Fibroblast of villous mesenchyme (primary cell): ENCODE results near the gene CCDC92B. TPM values are rescaled to one million over a fixed set of nuclear protein-coding genes. Genes with fewer than 3 reads are reported as not detected.
A peak's percentile ranks its signal among the peaks of the same experiment; 100 is the strongest.

Experiments
- DNase-seq: peaks from one replicate; pipeline ENCODE4 v3.0.0-alpha.2; 2010; ENCODE audit warnings: low read depth
- H3K4me3 ChIP-seq: 2 replicates; pipeline ENCODE4 v1.5.1; 2011; ENCODE audit warnings: low read depth, mild to moderate bottlenecking, low read length
- total RNA-seq: library from RNA; depleted of rRNA; stranded (reverse); fragments of >200 nt; gene quantifications from 2 replicates; pipeline ENCODE4 v1.2.3, GENCODE V29; 2012
- TF ChIP-seq, protein P1 (sequence below): IDR thresholded peaks from 2 replicates; pipeline ENCODE4 v1.5.1; 2012; ENCODE audit warnings: low read depth, mild to moderate bottlenecking, low read length; ENCODE audit not compliant: insufficient read depth

Gene CCDC92B
- total RNA-seq, 1 donor: not detected

DNA sequence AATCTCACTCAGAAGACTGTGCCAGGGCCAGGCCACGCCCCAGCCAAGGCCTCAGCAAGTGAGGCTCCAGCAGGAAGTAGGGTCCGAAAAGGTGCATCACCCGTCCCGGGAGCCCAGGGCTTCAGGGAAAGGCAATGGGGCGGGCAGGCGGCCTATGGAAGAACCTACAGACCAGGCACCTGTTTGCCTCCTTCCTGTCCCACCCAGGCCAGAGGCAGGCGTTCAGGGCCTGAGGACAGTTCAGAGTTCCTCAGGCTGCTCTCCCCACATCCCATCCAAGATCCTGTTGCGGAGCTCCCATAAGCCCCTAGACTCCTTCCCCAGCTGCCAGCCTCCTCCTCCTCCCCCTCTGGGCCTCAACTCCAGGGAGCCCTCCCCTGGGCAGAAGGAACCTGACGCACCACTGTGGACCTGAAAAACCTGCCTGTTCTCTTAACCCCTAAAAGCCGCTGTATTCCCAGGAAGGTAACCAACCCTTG, 40.2 kb downstream of the CCDC92B start:
- DNase-seq: no peak
- H3K4me3 ChIP-seq: no peak overlapping the region
- TF ChIP-seq, protein P1, sequence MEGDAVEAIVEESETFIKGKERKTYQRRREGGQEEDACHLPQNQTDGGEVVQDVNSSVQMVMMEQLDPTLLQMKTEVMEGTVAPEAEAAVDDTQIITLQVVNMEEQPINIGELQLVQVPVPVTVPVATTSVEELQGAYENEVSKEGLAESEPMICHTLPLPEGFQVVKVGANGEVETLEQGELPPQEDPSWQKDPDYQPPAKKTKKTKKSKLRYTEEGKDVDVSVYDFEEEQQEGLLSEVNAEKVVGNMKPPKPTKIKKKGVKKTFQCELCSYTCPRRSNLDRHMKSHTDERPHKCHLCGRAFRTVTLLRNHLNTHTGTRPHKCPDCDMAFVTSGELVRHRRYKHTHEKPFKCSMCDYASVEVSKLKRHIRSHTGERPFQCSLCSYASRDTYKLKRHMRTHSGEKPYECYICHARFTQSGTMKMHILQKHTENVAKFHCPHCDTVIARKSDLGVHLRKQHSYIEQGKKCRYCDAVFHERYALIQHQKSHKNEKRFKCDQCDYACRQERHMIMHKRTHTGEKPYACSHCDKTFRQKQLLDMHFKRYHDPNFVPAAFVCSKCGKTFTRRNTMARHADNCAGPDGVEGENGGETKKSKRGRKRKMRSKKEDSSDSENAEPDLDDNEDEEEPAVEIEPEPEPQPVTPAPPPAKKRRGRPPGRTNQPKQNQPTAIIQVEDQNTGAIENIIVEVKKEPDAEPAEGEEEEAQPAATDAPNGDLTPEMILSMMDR: no peak

DNA sequence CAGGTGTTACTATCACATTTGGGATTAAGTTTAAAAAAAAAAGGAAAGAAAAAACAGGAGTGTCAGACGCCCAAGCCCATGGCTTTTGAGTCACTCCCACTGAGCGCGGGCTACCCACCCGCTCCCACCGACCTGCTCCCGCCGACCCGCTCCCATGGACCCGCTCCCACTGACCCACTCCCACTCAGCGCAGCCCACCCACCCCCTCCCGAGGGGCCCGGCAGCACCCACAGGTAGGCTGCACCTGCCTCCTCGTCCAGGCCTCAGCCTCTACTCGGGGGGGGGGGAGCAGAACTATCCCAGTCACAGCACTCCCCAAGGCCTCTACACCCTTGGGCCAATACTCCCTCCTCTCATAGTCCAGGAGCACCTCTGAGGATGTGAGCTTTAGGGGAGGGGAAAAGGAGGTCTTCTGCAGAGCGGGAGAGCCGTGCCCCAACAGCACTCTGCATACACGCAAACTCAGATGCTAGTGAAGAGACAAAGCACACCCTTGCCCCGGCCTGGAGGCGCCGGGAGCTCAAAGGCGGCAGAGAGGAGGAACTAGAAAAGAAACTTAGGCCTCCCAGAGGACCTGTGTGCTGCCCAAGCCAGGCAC, 40.8 kb downstream of the CCDC92B start:
- no peak for DNase-seq
- no peak overlapping the region for H3K4me3 ChIP-seq
- TF ChIP-seq, protein P1: no peak

DNA sequence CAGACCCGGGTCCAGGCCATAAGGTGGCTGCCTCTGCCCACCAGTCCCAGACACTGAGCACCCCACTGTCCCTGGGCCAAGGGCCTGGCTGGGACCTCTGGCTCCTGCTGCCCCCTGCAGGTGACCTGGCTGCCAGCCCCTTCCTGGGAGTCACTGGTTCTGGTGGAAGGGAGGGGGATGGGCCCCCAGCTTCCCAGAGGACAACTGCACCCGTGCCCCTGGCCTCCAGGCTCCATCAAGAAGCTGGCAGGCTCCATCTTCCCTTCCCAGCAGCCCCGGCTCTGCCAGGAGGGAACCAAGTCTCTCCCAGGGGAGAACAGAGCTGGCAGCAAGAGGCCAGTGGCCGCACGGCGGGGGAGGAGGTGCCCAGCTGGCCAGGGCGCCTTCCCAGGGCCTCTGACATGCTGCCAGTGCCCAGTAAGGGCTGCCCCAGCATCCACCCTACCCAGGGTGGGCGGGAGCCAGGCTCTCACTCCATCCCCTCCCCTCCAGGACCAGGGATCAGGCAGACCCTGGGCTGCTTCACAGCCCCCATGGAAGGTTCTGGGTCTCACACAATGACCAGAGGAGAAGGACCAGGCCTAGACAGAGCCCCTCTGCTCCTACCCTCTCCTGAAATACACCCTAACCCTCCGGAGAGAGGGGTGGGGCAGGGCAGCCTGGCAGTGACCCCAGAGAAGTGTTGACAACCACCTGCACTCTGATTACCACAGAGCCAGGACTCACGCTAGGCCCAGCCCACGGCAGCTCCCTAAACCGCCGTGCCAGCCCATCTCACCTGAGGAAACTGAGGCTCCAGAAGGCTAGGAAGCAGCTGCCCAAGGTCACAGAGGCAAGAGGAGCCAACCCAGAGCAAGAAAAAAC, 41.5 kb downstream of the CCDC92B start:
- no peak overlapping the region for H3K4me3 ChIP-seq
- TF ChIP-seq, protein P1: peak; percentile 40
- DNase-seq: no peak

DNA sequence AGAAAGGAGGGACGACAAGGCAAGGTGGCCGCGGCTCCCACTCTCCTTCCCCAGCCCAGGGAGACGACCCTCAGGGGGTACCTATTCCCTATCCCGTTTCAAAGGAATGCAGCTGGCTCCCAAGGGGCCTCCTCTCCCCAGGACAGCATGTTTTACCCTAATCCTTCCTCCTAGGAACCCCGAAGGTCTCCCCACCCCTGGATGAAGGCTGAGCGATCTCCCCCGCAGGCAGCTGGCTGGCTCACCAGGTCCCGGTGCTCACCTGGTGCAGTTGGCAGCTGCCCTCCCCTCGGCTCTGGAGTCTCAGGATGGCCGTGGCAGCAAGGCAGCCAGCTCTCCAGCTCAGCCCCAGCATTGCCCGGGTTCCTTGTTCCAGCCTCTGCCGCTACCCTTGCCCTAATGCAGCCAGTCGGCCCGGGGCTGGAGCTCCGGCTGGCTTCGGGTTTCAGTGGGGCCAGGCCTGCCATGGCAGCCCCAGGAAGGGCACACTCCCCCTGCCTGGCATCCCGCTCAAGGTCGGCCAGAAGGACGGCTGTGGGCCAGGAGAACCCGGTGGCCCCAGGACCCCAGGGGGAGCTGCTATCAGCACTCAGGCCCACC, 42.4 kb downstream of the CCDC92B start:
- TF ChIP-seq, protein P1: no peak
- H3K4me3 ChIP-seq: no peak overlapping the region
- DNase-seq: no peak

DNA sequence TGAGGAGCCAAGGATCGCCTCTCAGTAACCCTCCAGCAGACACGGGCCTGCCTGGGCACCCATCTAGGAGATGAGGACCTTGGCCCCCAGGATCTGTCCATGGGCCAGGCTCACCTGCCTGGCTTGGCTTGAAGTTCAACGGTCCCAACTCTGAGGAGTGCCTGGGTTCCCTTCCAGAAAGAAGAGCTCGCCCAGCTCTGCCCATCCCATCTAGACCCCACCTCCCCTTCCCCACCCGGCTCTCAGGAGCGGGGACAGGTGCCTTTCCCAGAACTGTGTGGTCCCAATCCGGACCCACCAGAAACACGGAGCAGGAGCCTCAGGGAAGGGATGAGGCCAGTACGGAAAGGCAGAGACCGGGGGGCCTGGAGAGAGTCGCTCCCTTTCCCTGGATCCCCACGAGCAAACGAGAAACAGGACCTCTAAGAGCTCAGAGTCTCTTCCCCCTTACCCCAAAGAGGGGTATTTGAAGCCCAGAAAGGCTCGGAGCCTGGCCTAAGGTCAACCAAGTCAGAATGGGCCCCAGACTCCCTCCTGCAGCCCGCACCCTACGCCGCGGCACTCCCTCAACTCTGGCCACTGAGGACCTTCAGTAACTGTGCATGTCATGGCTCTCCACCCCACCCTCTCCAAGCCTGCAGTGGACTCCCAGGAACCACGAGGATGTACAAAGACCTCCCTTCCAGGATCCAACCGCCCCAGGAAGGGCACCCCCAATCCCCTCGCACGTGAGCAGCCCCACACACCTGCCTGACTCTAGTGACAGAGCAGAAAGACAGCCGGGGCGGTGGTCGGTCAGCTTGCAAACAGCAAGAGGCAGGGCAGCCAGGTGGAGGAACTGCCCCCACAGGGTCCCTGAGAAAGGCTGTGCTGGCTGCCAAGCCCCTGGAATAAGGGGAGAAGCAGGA, 43.3 kb downstream of the CCDC92B start:
- TF ChIP-seq, protein P1: no peak
- H3K4me3 ChIP-seq: no peak overlapping the region
- no peak for DNase-seq

DNA sequence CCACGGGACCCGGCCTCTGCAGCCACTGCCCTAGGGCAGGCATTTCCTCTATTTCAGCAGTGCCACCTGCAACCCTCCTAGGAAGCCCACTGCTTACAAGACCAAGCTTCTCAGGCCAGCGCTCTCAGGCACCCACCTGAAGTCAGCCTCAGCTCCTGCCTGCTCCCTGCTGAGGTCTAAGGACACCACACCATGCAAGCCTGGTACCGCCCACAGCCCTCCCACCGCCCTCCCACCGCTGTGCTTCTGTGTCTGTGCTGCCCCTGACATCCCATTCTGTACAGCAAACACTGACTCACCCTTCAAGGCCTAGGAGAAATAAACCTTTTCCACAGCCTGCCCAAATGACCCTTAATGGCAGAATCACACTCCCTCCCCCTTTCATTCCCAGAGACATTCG, 44.2 kb downstream of the CCDC92B start:
- H3K4me3 ChIP-seq: no peak overlapping the region
- TF ChIP-seq, protein P1: no peak
- peak; percentile 42 for DNase-seq
